SK-N-MC (cell line): ENCODE measurements around the gene ELAVL2.

ENCODE experiments used
- DNase-seq: peaks from one replicate; pipeline ENCODE4 v3.0.0-alpha.2; 2011; ENCODE audit warnings: low read depth, low spot score
- H3K27ac ChIP-seq: fragments of 200-600 bp; sonication (generic); 2 replicates; pipeline ENCODE4 v1.5.1; 2016; ENCODE audit warnings: mixed run types
- H3K36me3 ChIP-seq: fragments of 200-600 bp; sonication (generic); 2 replicates; pipeline ENCODE4 v1.6.1; 2017; ENCODE audit warnings: antibody characterized with exemption, low read length, mixed read lengths; ENCODE audit not compliant: insufficient read depth
- H3K4me3 ChIP-seq: fragments of 200-600 bp; sonication (generic); 2 replicates; pipeline ENCODE4 v1.5.1; 2016
- H3K9ac ChIP-seq: fragments of 200-600 bp; sonication (generic); 2 replicates; pipeline ENCODE4 v1.8.0; 2017; ENCODE audit warnings: mixed run types, mixed read lengths; ENCODE audit not compliant: insufficient read length
- H3K9me3 ChIP-seq: fragments of 200-600 bp; sonication (generic); 2 replicates; pipeline ENCODE4 v1.6.1; 2017; ENCODE audit warnings: low read depth, mild to moderate bottlenecking, antibody characterized with exemption, low read length, moderate library complexity, mixed read lengths
- EZH2 ChIP-seq: fragments of 200-600 bp; sonication (generic); IDR thresholded peaks from one replicate; pipeline ENCODE4 v1.6.1; 2017; ENCODE audit warnings: antibody characterized with exemption
- FOXP2 ChIP-seq: optimal IDR thresholded peaks from 2 replicates; pipeline ENCODE3; 2011; ENCODE audit warnings: mild to moderate bottlenecking, moderate library complexity; ENCODE audit not compliant: insufficient read depth; ENCODE audit errors: extremely low read length, control extremely low read depth
- POLR2AphosphoS5 ChIP-seq: IDR thresholded peaks from 2 replicates; pipeline ENCODE4 v1.6.1; 2012; ENCODE audit warnings: mild to moderate bottlenecking, low read depth, low read length, borderline replicate concordance

The ELAVL2 gene

DNA sequence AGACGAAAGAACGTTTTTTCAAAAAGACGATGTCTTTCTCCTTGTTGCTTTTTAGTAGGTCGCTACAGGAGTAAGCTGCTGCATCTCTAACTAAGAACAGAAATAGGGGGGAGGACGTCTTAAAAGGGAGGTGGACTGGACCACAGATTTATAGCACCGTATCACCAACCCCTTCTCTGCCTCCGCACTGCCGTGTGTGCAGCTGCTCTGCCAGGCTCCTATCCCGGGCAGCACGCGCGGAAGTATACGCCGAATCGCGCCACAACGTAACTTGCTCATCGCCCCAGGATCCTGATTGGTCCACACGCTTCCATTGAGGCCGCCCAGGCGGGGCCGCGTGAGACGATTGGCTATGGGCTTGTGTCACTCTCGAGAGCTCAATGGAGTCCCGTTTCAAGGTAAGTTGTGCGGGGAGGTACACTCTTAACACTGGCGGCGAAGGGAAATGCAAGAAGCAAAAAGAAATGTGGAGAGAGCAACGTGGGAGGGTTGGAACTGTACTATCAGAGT lies at the start of gene ELAVL2:
TSS of gene ELAVL2 (minus strand) at position 121 of the 510 bp plus-strand sequence. CDS start 64,006 bp downstream, outside the sequence.
- no peak within 1 kb of the TSS for H3K9ac ChIP-seq
- H3K4me3 ChIP-seq, result no peak within 1 kb of the TSS
- TF ChIP-seq POLR2AphosphoS5, result no peak
- TF ChIP-seq EZH2, result no peak
- no peak for TF ChIP-seq FOXP2
- no peak within 1 kb of the TSS for H3K27ac ChIP-seq
- no peaks in the 10 kb centered on the region for H3K9me3 ChIP-seq
- DNase-seq, result no peak
- H3K36me3 ChIP-seq, result no peaks in the 10 kb centered on the region

DNA sequence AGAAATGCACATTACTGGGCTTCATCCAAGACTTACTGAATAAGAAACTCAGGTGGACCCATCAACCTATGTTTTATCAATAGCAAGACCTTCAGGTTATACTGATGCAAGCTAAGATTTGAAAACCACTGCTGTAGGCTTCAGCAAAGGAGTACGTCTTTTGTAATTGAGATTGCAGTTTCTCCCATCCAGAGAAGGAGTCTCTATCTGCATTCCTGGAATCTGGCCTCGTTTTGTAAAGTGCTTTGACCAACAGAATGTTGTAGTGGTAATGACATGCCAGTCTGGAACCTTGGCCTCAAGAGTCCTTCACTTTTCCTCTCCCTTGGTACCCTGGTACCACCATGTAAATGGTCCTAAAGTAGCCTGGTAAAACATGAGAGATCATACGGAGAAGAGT lies 32.2 kb upstream of the ELAVL2 start:
- no peak for DNase-seq
- no peak for TF ChIP-seq FOXP2
- no peak for TF ChIP-seq POLR2AphosphoS5
- no peak for TF ChIP-seq EZH2
- Histone ChIP-seq H3K27ac (no peak overlapping the region), H3K9ac (no peak overlapping the region), H3K4me3 (no peak overlapping the region), H3K36me3 (no peaks in the 10 kb centered on the region), H3K9me3 (no peaks in the 10 kb centered on the region)

DNA sequence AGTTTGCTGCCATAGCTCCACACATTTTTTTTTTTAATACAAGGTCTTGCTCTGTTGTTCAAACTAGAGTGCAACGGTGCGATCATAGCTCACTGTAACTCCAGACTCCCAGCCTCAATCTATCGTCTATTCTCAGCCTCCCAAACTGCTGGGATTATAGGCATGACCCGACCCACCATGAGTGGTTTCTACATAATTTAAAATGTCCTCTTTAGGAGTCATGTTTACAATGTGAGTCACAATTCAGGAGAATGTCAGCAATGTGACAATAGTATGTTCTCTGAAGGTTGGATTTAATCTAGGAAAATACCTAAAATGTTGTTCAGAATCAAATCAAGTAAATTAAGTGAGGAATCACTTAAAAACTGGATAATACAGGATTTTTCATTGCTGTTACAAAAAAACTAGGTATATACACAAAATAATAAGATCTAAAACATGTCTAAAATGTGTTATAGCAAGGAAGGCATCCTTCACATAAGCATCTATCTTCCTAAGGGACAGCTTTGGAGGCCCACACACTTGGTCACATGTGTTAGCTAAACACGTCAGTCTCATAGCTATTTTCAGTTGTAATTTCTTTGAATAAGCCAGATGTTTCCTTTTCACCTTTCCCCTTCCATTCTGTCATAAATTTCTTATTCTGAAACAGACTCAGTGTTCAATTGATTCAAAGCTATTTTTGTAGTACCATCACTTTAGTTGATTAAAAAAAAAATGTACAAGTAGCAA lies 30.0 kb upstream of the ELAVL2 start:
- Histone ChIP-seq H3K9me3 (no peaks in the 10 kb centered on the region), H3K36me3 (no peaks in the 10 kb centered on the region), H3K27ac (no peak overlapping the region), H3K4me3 (no peak overlapping the region), H3K9ac (no peak overlapping the region)
- DNase-seq, result no peak
- TF ChIP-seq FOXP2 (no peak), EZH2 (no peak), POLR2AphosphoS5 (no peak)

DNA sequence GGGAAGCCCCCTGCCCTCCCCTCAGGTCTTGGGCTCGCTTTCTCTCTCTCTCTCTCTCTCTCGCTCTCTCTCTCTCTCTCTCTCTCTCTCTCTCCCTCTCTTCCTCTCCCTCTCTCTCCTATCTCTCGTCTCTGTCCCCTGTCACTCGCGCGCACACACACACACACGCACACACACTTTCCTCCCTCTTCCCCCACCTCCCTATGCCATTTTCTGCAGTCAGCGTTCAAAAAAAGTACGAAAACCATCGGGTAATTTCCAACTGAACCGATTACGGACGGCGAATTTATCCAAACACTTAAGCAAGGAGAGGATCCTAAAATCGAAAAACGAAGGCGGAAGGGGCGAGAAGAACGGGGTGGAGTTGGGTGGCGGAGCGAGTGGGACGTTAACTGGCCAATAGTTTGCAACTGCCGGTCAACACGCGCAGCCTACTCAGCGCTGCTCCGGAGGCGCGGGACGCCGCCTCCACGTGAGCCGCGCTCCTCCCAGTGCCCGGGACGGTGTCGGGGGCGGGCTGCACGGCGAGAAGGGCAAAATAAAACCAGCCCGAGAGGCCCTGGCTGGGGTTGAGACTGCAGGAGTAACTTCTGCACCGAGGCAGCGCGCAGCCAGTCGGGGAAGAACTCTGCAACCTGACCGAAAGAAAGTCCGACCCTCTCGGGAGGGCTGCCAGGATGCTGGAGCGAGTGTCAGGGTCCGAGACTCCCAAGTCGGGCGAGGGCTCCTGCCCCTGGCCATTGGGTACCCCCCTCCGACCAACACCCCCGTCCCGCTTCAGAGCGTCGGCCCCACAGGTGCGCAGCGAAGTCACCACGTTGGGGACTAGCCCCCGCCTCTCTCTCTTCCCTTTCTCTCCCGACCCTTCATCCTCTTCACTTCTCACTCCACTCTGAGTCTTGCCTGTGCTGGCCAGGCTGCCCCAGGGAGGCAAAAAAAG lies 24.9 kb upstream of the ELAVL2 start:
- no peaks in the 10 kb centered on the region for H3K36me3 ChIP-seq
- no peaks in the 10 kb centered on the region for H3K9me3 ChIP-seq
- no peak overlapping the region for H3K27ac ChIP-seq
- TF ChIP-seq FOXP2, result no peak
- TF ChIP-seq POLR2AphosphoS5, result no peak
- TF ChIP-seq EZH2, result no peak
- no peak overlapping the region for H3K9ac ChIP-seq
- no peak for DNase-seq
- 0 out of 2 replicates have a peak overlapping the region, but pooled peaks have one; percentile 25 for H3K4me3 ChIP-seq

DNA sequence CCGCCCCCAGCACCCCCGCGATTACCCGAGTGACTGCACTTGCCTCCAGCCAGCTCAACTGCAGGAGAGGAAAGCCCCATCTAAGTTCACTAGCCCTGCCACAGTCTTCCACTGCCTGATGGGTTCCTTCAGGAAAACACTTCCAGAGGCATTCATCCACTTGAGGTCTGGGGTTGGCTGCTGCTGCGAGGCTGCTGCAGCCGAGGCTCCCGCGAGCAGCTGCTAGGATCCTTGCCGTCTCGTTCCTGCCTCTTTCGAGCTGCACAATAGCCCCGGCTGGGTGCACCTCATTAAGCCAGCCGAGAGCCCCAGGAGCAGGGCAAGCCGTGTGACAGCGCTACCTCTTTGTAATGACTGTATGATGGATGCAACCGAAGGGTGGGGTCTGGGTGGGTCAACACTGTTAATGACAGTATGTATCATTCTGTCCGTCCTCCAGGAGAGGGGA lies 24.2 kb upstream of the ELAVL2 start:
- H3K27ac ChIP-seq, result no peak overlapping the region
- no peak overlapping the region for H3K9ac ChIP-seq
- no peak for DNase-seq
- TF ChIP-seq EZH2 (no peak), POLR2AphosphoS5 (no peak), FOXP2 (no peak)
- H3K9me3 ChIP-seq, result no peaks in the 10 kb centered on the region
- H3K36me3 ChIP-seq, result no peaks in the 10 kb centered on the region
- H3K4me3 ChIP-seq, result no peak overlapping the region

DNA sequence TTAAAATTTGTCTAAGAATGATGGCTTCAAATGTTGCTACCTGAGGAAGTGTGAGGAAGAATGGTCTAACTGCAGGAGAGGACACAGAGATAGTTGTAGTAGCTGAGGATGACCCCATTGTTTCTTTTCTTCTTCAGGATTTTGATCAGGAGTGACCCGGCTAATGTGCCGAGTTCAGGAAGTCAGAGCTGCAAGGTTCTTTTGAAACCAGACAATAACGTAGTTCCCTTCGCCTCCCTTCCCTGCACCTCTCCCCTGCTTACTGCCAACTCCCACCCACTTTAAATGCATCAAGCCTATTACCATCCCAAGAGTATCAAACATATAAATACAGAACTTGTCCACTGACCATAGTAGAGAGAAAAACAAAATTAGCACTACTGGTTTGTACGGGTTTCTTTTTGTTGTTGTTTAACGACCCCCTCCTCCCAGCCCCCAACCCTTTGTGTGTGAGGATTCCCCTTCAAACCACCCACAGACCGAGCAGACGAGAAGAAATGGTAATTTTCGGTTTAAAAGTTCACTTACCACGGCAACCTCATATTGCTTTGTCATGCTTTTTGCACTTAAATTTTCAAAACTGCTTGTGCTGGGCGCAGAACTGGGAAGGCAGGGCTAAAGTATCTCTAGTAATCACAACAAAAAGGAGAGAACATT lies 23.5 kb upstream of the ELAVL2 start:
- no peak for TF ChIP-seq POLR2AphosphoS5
- TF ChIP-seq FOXP2, result no peak
- TF ChIP-seq EZH2, result no peak
- no peak overlapping the region for H3K4me3 ChIP-seq

DNA sequence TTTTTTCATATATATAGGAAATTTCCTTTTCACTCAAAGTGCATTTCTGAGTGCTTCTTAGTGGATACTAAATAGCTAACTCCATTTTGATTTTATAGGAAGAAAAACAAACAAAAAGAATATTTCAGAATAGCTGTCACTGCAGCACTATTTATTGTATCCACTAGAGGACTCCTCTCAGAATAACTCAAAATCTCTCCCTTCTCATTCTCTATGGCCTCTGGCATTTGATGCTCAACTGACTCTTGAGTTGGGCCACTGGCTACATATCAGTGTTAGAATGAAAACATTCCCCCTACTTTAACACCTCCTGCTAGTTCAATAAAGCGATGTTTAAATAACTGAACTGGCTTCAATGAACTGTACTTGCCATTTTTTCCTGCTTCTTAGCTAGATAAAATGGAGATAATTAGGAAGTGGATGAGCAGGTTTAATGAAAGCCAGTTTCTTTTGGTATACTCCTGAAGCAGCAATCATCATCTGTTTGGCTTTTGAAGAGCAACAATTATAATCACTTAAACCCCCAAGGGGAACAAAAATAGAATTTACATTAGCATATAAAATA lies 16.6 kb upstream of the ELAVL2 start:
- TF ChIP-seq EZH2 (no peak), POLR2AphosphoS5 (no peak), FOXP2 (no peak)
- H3K9ac ChIP-seq, result no peak overlapping the region
- no peaks in the 10 kb centered on the region for H3K9me3 ChIP-seq
- H3K4me3 ChIP-seq, result no peak overlapping the region
- no peaks in the 10 kb centered on the region for H3K36me3 ChIP-seq
- no peak overlapping the region for H3K27ac ChIP-seq
- no peak for DNase-seq

More for the DNA sequence above, 23.5 kb upstream of the ELAVL2 start:
- no peak overlapping the region for H3K27ac ChIP-seq
- H3K36me3 ChIP-seq, result no peaks in the 10 kb centered on the region
- DNase-seq, result no peak
- no peaks in the 10 kb centered on the region for H3K9me3 ChIP-seq
- no peak overlapping the region for H3K9ac ChIP-seq

DNA sequence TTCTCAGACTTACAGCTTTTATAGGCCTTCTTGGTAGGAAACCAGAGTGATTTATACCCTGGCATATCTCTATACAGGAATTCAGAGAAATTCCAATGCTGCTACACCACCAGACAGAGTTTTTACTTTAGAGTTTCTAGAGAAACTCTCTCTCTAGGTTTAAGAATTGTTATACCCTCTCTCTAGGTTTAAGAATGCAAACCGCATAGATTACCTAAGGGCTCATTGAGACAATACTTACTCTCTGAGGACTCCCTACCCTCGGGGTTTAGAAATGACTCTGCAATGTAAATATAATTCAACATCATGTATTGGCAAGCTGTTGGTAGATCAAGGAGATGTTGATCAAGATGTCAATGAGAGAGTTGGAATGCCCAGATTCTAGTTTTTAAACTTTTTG lies 15.3 kb upstream of the ELAVL2 start:
- Histone ChIP-seq H3K4me3 (no peak overlapping the region), H3K9me3 (no peaks in the 10 kb centered on the region), H3K9ac (no peak overlapping the region), H3K27ac (no peak overlapping the region), H3K36me3 (no peaks in the 10 kb centered on the region)
- TF ChIP-seq FOXP2 (no peak), POLR2AphosphoS5 (no peak)
- DNase-seq, result no peak
